A549 (cell line): ENCODE data around the gene ATP6V1G2. TPM values are rescaled to one million over a fixed set of nuclear protein-coding genes. Genes with fewer than 3 reads are reported as not detected.
"Not testable (repeated sequence)": the region's sequence is repeated elsewhere in the genome, so short reads cannot be mapped to it uniquely, and the experiment has no call there.

ENCODE experiments used
- ATAC-seq, 2 experiments: fragments of 200-7000 bp in 1 of 2; fragments of >200 bp in 1 of 2; cut with Nextera tagmentation in 1 of 2; cut with Tn5 transposase in 1 of 2; 3 replicates each; pipeline versions ENCODE4 v1.8.0 to v1.9.1; 2018 to 2020; ENCODE audit warnings: mild to moderate bottlenecking in 1 of 2, moderate library complexity in 1 of 2
- CTCF ChIA-PET: fragments of 300-600 bp; sonication (Branson Sonifier 250); formaldehyde crosslinking; extraction: SDS; loops from one replicate; lab custom pipeline; 2021; ENCODE audit warnings: antibody characterized with exemption, inconsistent platforms; lab: Yijun Ruan, JAX
- POLR2A ChIA-PET: fragments of 350-600 bp; formaldehyde crosslinking; extraction: SDS; loops from one replicate; lab custom pipeline; 2021; ENCODE audit warnings: antibody characterized with exemption, inconsistent platforms; lab: Yijun Ruan, JAX
- DNase-seq, 2 experiments: peaks; one replicate each; pipeline versions ENCODE4 v3.0.0 to v3.0.0-alpha.2; 2011 to 2016; ENCODE audit warnings: low read depth in 1 of 2, low spot score in 1 of 2
- FAIRE-seq: peaks from 2 replicates; lab custom pipeline; 2011; peaks lifted over from hg19 to GRCh38; lab: Jason Lieb, UNC
- H3K27ac ChIP-seq, 2 experiments: fragments of >200 bp; sonication (Bioruptor Twin); formaldehyde crosslinking; 3 replicates each; pipeline ENCODE4 v1.5.1; 2016 to 2017
- H3K4me1 ChIP-seq: fragments of >200 bp; sonication (Bioruptor Twin); formaldehyde crosslinking; 3 replicates; pipeline ENCODE4 v1.6.1; 2016
- H3K4me2 ChIP-seq: fragments of >200 bp; sonication (Bioruptor Twin); formaldehyde crosslinking; 3 replicates; pipeline ENCODE4 v1.6.1; 2016
- H3K4me3 ChIP-seq: fragments of >200 bp; sonication (Bioruptor Twin); formaldehyde crosslinking; 3 replicates; pipeline ENCODE4 v1.5.1; 2016
- H3K9me3 ChIP-seq: fragments of >200 bp; sonication (Bioruptor Twin); formaldehyde crosslinking; 3 replicates; pipeline ENCODE4 v1.6.1; 2016
- BHLHE40 ChIP-seq: IDR thresholded peaks from 2 replicates; pipeline ENCODE4 v1.6.1; 2012; ENCODE audit warnings: low read depth, low read length, inconsistent platforms
- CEBPB ChIP-seq, 2 experiments: fragments of >200 bp in 1 of 2; sonication (Bioruptor Twin) in 1 of 2; formaldehyde crosslinking in 1 of 2; IDR thresholded peaks; 2 replicates each; pipeline ENCODE4 v1.6.1; 2012 to 2016
- CHD4 ChIP-seq: fragments of 200-600 bp; sonication (generic); IDR thresholded peaks from 2 replicates; pipeline ENCODE4 v1.6.1; 2016; ENCODE audit warnings: antibody characterized with exemption, mild to moderate bottlenecking, borderline replicate concordance
- E2F6 ChIP-seq: IDR thresholded peaks from 2 replicates; pipeline ENCODE4 v1.6.1; 2012; ENCODE audit warnings: low read depth, borderline replicate concordance
- EHMT2 ChIP-seq: fragments of 200-600 bp; sonication (generic); IDR thresholded peaks from 2 replicates; pipeline ENCODE4 v1.6.1; 2016; ENCODE audit warnings: antibody characterized with exemption, low read depth, mild to moderate bottlenecking, moderate library complexity
- EP300 ChIP-seq, 2 experiments: fragments of >200 bp; sonication (Bioruptor Twin); formaldehyde crosslinking; IDR thresholded peaks; 2 replicates in 1 of 2; 3 replicates in 1 of 2; pipeline ENCODE4 v1.6.1; 2016 to 2017
- FOSB ChIP-seq: fragments of 250-450 bp; sonication (Bioruptor Pico); IDR thresholded peaks from 2 replicates; pipeline ENCODE4 v1.5.0; 2020; ENCODE audit warnings: mild to moderate bottlenecking, moderate library complexity
- FOSL2 ChIP-seq, 2 experiments: fragments of 450-650 bp in 1 of 2; fragments of >200 bp in 1 of 2; sonication (Bioruptor Twin) in 1 of 2; formaldehyde crosslinking; IDR thresholded peaks; 2 replicates each; pipeline versions ENCODE4 v1.5.0 to v1.6.1; 2016 to 2020; ENCODE audit warnings: mild to moderate bottlenecking in 1 of 2, moderate library complexity in 1 of 2
- HEYL ChIP-seq: fragments of 250-450 bp; sonication (Bioruptor Pico); IDR thresholded peaks from 2 replicates; pipeline ENCODE4 v1.8.0; 2021; ENCODE audit warnings: mild to moderate bottlenecking, moderate library complexity
- HMGXB4 ChIP-seq: fragments of 250-450 bp; sonication (Bioruptor Pico); IDR thresholded peaks from 2 replicates; pipeline ENCODE4 v1.5.0; 2021; ENCODE audit warnings: mild to moderate bottlenecking, moderate library complexity, borderline replicate concordance
- HOXB13 ChIP-seq: fragments of 250-450 bp; sonication (Bioruptor Pico); IDR thresholded peaks from 2 replicates; pipeline ENCODE4 v1.5.0; 2020; ENCODE audit warnings: low read depth, mild to moderate bottlenecking, moderate library complexity
- JUN ChIP-seq, 2 experiments: fragments of >200 bp; sonication (Bioruptor Twin); formaldehyde crosslinking; IDR thresholded peaks; 2 replicates in 1 of 2; 3 replicates in 1 of 2; pipeline ENCODE4 v1.6.1; 2016 to 2017
- JUNB ChIP-seq: fragments of >200 bp; sonication (Bioruptor Twin); formaldehyde crosslinking; IDR thresholded peaks from 2 replicates; pipeline ENCODE4 v1.6.1; 2016
- KDM1A ChIP-seq: fragments of 200-600 bp; sonication (generic); IDR thresholded peaks from 2 replicates; pipeline ENCODE4 v1.6.1; 2016; ENCODE audit warnings: low read depth, mild to moderate bottlenecking
- KDM5A ChIP-seq: fragments of 200-600 bp; sonication (generic); IDR thresholded peaks from 2 replicates; pipeline ENCODE4 v1.6.1; 2016; ENCODE audit warnings: antibody characterized with exemption, mild to moderate bottlenecking
- MAZ ChIP-seq: fragments of 150-350 bp; IDR thresholded peaks from 2 replicates; pipeline ENCODE4 v1.6.1; 2014; ENCODE audit warnings: antibody characterized with exemption, low read depth, low read length, borderline replicate concordance
- NR3C1 ChIP-seq: fragments of >200 bp; sonication (Bioruptor Twin); formaldehyde crosslinking; IDR thresholded peaks from 3 replicates; pipeline ENCODE4 v1.6.1; 2017
- PBX3 ChIP-seq: IDR thresholded peaks from 2 replicates; pipeline ENCODE4 v1.6.1; 2012
- RFX5 ChIP-seq: fragments of 450-650 bp; IDR thresholded peaks from 2 replicates; pipeline ENCODE4 v1.7.1; 2014; ENCODE audit warnings: antibody characterized with exemption, mild to moderate bottlenecking, moderate library complexity
- SMC3 ChIP-seq: fragments of >200 bp; sonication (Bioruptor Twin); formaldehyde crosslinking; IDR thresholded peaks from 3 replicates; pipeline ENCODE4 v1.6.1; 2018; ENCODE audit warnings: inconsistent platforms
- USF2 ChIP-seq: fragments of 450-650 bp; IDR thresholded peaks from 2 replicates; pipeline ENCODE4 v1.6.1; 2014; ENCODE audit warnings: antibody characterized with exemption
- WGBS: methylation state at CpG from one replicate; pipeline ENCODE4 v1.1.6; 2017; ENCODE audit errors: missing lambda C conversion rate; 5-methylcytosine and 5-hydroxymethylcytosine counted together
- polyA plus RNA-seq, 4 experiments: library from polyadenylated mRNA; depleted of rRNA in 3 of 4; stranded (reverse); fragments of >200 nt; fragmentation: RNase III in 1 of 4; extraction: RNeasy Plus Mini Kit Qiagen cat#74134 plus additional on column Dnase treatment in 1 of 4; gene quantifications; 2 replicates in 3 of 4; 3 replicates in 1 of 4; pipeline ENCODE4 v1.2.3, GENCODE V29; 2011 to 2017

The ATP6V1G2 gene
- polyA plus RNA-seq, 2 of the 4 experiments (the other 2 are of a cell fraction): 0.57 to 1.5 TPM

GRCh38 chr6:31525553-31525931 lies 20.9 kb downstream of the ATP6V1G2 start:
- ChIA-PET POLR2A (interaction anchor here (0.8 kb wide), 1 partner anchor 16 kb away, joined by 3 read pairs; no protein-coding TSS in a partner anchor), CTCF (interaction anchor here (1.0 to 2.9 kb wide), 3 partner anchors 13 to 31 kb away, joined by 4 to 6 read pairs (median 4); no protein-coding TSS in a partner anchor)
- TF ChIP-seq E2F6 (no peak), FOSL2 (IDR thresholded peaks at IDR 0.05) (no peak), FOSL2 (CRISPR knock-in tag; IDR thresholded peaks at IDR 0.05) (0 out of 2 replicates have a peak, but pooled peaks have one; percentile 36)
- ATAC-seq: no peak
- no peak for DNase-seq
- no peak overlapping the region for H3K4me2 ChIP-seq
- H3K9me3 ChIP-seq: no peaks in the 10 kb centered on the region
- no peak overlapping the region for H3K27ac ChIP-seq
- 83% methylated on average over 8 of the region's 8 CpGs for WGBS
- FAIRE-seq: no peak
- no peak overlapping the region for H3K4me3 ChIP-seq
- no peaks in the 10 kb centered on the region for H3K4me1 ChIP-seq

- H3K4me3 ChIP-seq: no peak overlapping the region
- ATAC-seq: no peak
- ChIA-PET CTCF (no interaction called here), POLR2A (no interaction called here)
- FAIRE-seq: no peak
- no peaks in the 10 kb centered on the region for H3K4me1 ChIP-seq
- no peak for DNase-seq
- no peak overlapping the region for H3K27ac ChIP-seq
- H3K9me3 ChIP-seq: no peaks in the 10 kb centered on the region
- 36% methylated on average over 3 of the region's 3 CpGs for WGBS
- H3K4me2 ChIP-seq: no peak overlapping the region
- no peak for TF ChIP-seq JUNB
- no peak for TF ChIP-seq FOSB (CRISPR knock-in tag)
- TF ChIP-seq USF2: no peak
- TF ChIP-seq FOSL2 (IDR thresholded peaks at IDR 0.05): no peak
- no peak for TF ChIP-seq FOSL2 (CRISPR knock-in tag; IDR thresholded peaks at IDR 0.05)
- no peak for TF ChIP-seq HEYL (CRISPR knock-in tag)
- TF ChIP-seq CHD4: no peak
These were observed 24.6 kb downstream of the ATP6V1G2 start for GRCh38 chr6:31521835-31522234.

- no peak for DNase-seq
- POLR2A ChIA-PET: no interaction called here
- FAIRE-seq: no peak
These were observed 32.8 kb downstream of the ATP6V1G2 start for GRCh38 chr6:31513456-31514165.

GRCh38 chr6:31510007-31510406 lies 36.4 kb downstream of the ATP6V1G2 start:
- Histone ChIP-seq H3K27ac (no peak overlapping the region), H3K4me1 (no peaks in the 10 kb centered on the region), H3K4me2 (no peak overlapping the region), H3K4me3 (no peak overlapping the region), H3K9me3 (no peaks in the 10 kb centered on the region)
- 61% methylated on average over 4 of the region's 4 CpGs for WGBS
- ATAC-seq (no peak), DNase-seq (no peak), FAIRE-seq (no peak)
- POLR2A ChIA-PET: no interaction called here
- CTCF ChIA-PET: interaction anchor here (1.9 kb wide), 1 partner anchor 88 kb away, joined by 4 read pairs; no protein-coding TSS in a partner anchor
- no peak for TF ChIP-seq CEBPB (IDR thresholded peaks at IDR 0.05)
- no peak for TF ChIP-seq EP300 (IDR thresholded peaks at IDR 0.05)
- no peak for TF ChIP-seq SMC3
- no peak for TF ChIP-seq HMGXB4
- TF ChIP-seq EHMT2: no peak
- TF ChIP-seq RFX5: no peak
- TF ChIP-seq PBX3: no peak
- TF ChIP-seq BHLHE40: no peak
- TF ChIP-seq NR3C1: no peak
- TF ChIP-seq E2F6: no peak
- no peak for TF ChIP-seq MAZ
- no peak for TF ChIP-seq KDM1A
- no peak for TF ChIP-seq KDM5A
- TF ChIP-seq JUN (IDR thresholded peaks at IDR 0.05): no peak

More at GRCh38 chr6:31513456-31514165, 32.8 kb downstream of the ATP6V1G2 start:
- TF ChIP-seq JUNB: no peak
- TF ChIP-seq HOXB13 (CRISPR knock-in tag): no peak
- no peaks in the 10 kb centered on the region for H3K9me3 ChIP-seq
- no peak overlapping the region for H3K4me2 ChIP-seq
- CTCF ChIA-PET: no interaction called here
- no peak overlapping the region for H3K27ac ChIP-seq
- WGBS: 37% methylated on average over 5 of the region's 5 CpGs
- no peak overlapping the region for H3K4me3 ChIP-seq
- H3K4me1 ChIP-seq: no peaks in the 10 kb centered on the region
- no peak for ATAC-seq

GRCh38 chr6:31509036-31509435 lies 37.4 kb downstream of the ATP6V1G2 start:
- H3K9me3 ChIP-seq, H3K4me1 ChIP-seq, H3K27ac ChIP-seq, DNase-seq, H3K4me2 ChIP-seq, FAIRE-seq, CTCF ChIA-PET, POLR2A ChIA-PET, ATAC-seq, H3K4me3 ChIP-seq: not testable (repeated sequence)
- no CpG with 5 or more reads among the region's 2 CpGs for WGBS
